ENCODE measurements around the gene ERF.

DNA sequence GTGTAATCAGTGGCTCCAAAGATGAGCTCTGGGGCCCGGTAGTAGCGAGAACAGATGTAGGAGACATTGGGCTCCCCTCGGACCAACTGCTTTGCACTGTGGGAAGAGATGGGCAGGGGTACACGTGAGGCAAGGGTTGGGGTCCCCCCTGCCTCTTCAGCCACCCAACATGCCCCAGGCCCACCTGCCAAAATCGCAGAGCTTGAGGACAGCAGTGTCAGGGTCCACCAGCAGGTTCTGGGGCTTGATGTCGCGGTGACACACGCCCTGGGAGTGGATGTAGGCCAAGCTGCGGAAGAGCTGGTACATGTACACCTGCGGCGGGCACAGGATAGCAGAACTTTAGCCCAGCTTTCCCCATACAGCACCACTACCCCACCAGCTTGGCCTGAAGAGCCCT, 20.6 kb downstream of the ERF start:
- TF ChIP-seq, protein P1, sequence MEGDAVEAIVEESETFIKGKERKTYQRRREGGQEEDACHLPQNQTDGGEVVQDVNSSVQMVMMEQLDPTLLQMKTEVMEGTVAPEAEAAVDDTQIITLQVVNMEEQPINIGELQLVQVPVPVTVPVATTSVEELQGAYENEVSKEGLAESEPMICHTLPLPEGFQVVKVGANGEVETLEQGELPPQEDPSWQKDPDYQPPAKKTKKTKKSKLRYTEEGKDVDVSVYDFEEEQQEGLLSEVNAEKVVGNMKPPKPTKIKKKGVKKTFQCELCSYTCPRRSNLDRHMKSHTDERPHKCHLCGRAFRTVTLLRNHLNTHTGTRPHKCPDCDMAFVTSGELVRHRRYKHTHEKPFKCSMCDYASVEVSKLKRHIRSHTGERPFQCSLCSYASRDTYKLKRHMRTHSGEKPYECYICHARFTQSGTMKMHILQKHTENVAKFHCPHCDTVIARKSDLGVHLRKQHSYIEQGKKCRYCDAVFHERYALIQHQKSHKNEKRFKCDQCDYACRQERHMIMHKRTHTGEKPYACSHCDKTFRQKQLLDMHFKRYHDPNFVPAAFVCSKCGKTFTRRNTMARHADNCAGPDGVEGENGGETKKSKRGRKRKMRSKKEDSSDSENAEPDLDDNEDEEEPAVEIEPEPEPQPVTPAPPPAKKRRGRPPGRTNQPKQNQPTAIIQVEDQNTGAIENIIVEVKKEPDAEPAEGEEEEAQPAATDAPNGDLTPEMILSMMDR (conservative IDR thresholded peaks at IDR 0.05; ENCODE audit: low read depth, low read length), result no peak
- TF ChIP-seq, protein P2, sequence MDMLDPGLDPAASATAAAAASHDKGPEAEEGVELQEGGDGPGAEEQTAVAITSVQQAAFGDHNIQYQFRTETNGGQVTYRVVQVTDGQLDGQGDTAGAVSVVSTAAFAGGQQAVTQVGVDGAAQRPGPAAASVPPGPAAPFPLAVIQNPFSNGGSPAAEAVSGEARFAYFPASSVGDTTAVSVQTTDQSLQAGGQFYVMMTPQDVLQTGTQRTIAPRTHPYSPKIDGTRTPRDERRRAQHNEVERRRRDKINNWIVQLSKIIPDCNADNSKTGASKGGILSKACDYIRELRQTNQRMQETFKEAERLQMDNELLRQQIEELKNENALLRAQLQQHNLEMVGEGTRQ (IDR thresholded peaks at IDR 0.05; ENCODE audit: low read depth, low read length), result no peak
- TF ChIP-seq POLR2A (IDR thresholded peaks at IDR 0.05; ENCODE audit: low read depth, low read length) (no peak), RCOR1 (IDR thresholded peaks at IDR 0.05; ENCODE audit: insufficient replicate concordance, low read length) (no peak), RAD21 (IDR thresholded peaks at IDR 0.05; ENCODE audit: low read length) (no peak), MXI1 (IDR thresholded peaks at IDR 0.05; ENCODE audit: borderline replicate concordance, low read depth, low read length) (no peak), SMC3 (IDR thresholded peaks at IDR 0.05; ENCODE audit: low read depth, low read length) (no peak), CEBPB (IDR thresholded peaks at IDR 0.05; ENCODE audit: low read depth, low read length) (no peak), CHD1 (IDR thresholded peaks at IDR 0.05; ENCODE audit: low read depth, low read length) (no peak), BHLHE40 (IDR thresholded peaks at IDR 0.05; ENCODE audit: low read depth, low read length) (no peak), FOS (IDR thresholded peaks at IDR 0.05; ENCODE audit: low read depth, low read length) (no peak), RFX5 (IDR thresholded peaks at IDR 0.05; ENCODE audit: low read depth, low read length) (no peak), NFE2L2 (IDR thresholded peaks at IDR 0.05; ENCODE audit: low read depth, low read length) (no peak)
- TF ChIP-seq, protein P3, sequence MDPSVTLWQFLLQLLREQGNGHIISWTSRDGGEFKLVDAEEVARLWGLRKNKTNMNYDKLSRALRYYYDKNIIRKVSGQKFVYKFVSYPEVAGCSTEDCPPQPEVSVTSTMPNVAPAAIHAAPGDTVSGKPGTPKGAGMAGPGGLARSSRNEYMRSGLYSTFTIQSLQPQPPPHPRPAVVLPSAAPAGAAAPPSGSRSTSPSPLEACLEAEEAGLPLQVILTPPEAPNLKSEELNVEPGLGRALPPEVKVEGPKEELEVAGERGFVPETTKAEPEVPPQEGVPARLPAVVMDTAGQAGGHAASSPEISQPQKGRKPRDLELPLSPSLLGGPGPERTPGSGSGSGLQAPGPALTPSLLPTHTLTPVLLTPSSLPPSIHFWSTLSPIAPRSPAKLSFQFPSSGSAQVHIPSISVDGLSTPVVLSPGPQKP (IDR thresholded peaks at IDR 0.05; ENCODE audit: borderline replicate concordance, low read depth, low read length), result no peak
